H1 (cell line): ENCODE data around the gene PRKACA. TPM values are rescaled to one million over a fixed set of nuclear protein-coding genes. Genes with fewer than 3 reads are reported as not detected.

Experiments
- CTCF ChIA-PET: fragments of 300-600 bp; sonication (Branson Sonifier 250); formaldehyde crosslinking; loops from one replicate; lab custom pipeline; 2021; ENCODE audit not compliant: partially characterized antibody; lab: Charles Lee
- POLR2A ChIA-PET: fragments of 300-600 bp; sonication (Branson Sonifier 250); formaldehyde crosslinking; loops from one replicate; lab custom pipeline; 2021; ENCODE audit warnings: inconsistent platforms; ENCODE audit not compliant: partially characterized antibody; lab: Charles Lee
- DNase-seq, 2 experiments: peaks; one replicate each; pipeline versions ENCODE4 v3.0.0 to v3.0.0-alpha.2; 2010 to 2022; ENCODE audit warnings: low spot score in 2 of 2, low read depth in 1 of 2, mixed read lengths in 1 of 2
- FAIRE-seq: peaks from 2 replicates; lab custom pipeline; 2011; peaks lifted over from hg19 to GRCh38; lab: Jason Lieb, UNC
- H2AFZ ChIP-seq: 2 replicates; pipeline ENCODE4 v1.8.1; 2012; ENCODE audit warnings: low read length, inconsistent platforms
- H2AK5ac ChIP-seq: 2 replicates; pipeline ENCODE4 v1.6.1; 2013; ENCODE audit warnings: low read depth, low read length
- H2BK120ac ChIP-seq: replicated peaks from 2 replicates; pipeline ENCODE3; 2013; ENCODE audit warnings: low read depth, low read length, inconsistent platforms
- H2BK12ac ChIP-seq: 2 replicates; pipeline ENCODE4 v1.6.1; 2013; ENCODE audit warnings: low read depth, low read length
- H2BK15ac ChIP-seq: 2 replicates; pipeline ENCODE4 v1.6.1; 2013; ENCODE audit warnings: low read length
- H2BK20ac ChIP-seq: 2 replicates; pipeline ENCODE4 v1.6.1; 2013; ENCODE audit warnings: low read length
- H2BK5ac ChIP-seq: 2 replicates; pipeline ENCODE4 v1.6.1; 2013; ENCODE audit warnings: low read depth, low read length
- H3K14ac ChIP-seq: 2 replicates; pipeline ENCODE4 v1.6.1; 2013; ENCODE audit warnings: inconsistent platforms; ENCODE audit not compliant: insufficient read length
- H3K18ac ChIP-seq: 2 replicates; pipeline ENCODE4 v1.6.1; 2013; ENCODE audit warnings: low read length; ENCODE audit errors: extremely low read depth
- H3K23ac ChIP-seq: 2 replicates; pipeline ENCODE4 v1.6.1; 2013; ENCODE audit warnings: inconsistent platforms; ENCODE audit not compliant: insufficient read length
- H3K23me2 ChIP-seq: 2 replicates; pipeline ENCODE4 v1.6.1; 2013; ENCODE audit warnings: low read depth, low read length
- H3K27ac ChIP-seq: 2 replicates; pipeline ENCODE4 v1.6.1; 2011; ENCODE audit warnings: low read depth, low read length, inconsistent platforms
- H3K27me3 ChIP-seq, 4 experiments: replicated peaks in 1 of 4; 1 replicate in 1 of 4; 2 replicates in 3 of 4; pipeline versions ENCODE4 v1.6.1 to v1.8.1; 2011 to 2013; ENCODE audit warnings: low read length in 3 of 4, mild to moderate bottlenecking in 3 of 4, inconsistent platforms in 2 of 4, mixed read lengths in 2 of 4, moderate library complexity in 1 of 4; ENCODE audit not compliant: control insufficient read depth in 3 of 4, insufficient read depth in 3 of 4; ENCODE audit errors: extremely low read depth in 1 of 4
- H3K36me3 ChIP-seq, 4 experiments: 2 replicates each; pipeline versions ENCODE4 v1.6.1 to v1.8.1; 2011 to 2013; ENCODE audit warnings: mild to moderate bottlenecking in 4 of 4, low read length in 3 of 4, moderate library complexity in 2 of 4, control low read depth in 1 of 4, inconsistent platforms in 1 of 4; ENCODE audit not compliant: insufficient read depth in 4 of 4, control insufficient read depth in 2 of 4
- H3K4ac ChIP-seq: replicated peaks from 2 replicates; pipeline ENCODE3; 2013; ENCODE audit warnings: low read length, low read depth, mixed read lengths, inconsistent platforms; ENCODE audit not compliant: insufficient read length
- H3K4me1 ChIP-seq, 4 experiments: replicated peaks in 1 of 4; 1 replicate in 1 of 4; 2 replicates in 3 of 4; pipeline versions ENCODE4 v1.6.1 to v1.8.1; 2011 to 2013; ENCODE audit warnings: low read length in 3 of 4, inconsistent platforms in 2 of 4, mixed read lengths in 1 of 4; ENCODE audit not compliant: insufficient read depth in 4 of 4, control insufficient read depth in 3 of 4
- H3K4me2 ChIP-seq, 2 experiments: 2 replicates each; pipeline versions ENCODE4 v1.6.1 to v1.8.1; 2011 to 2013; ENCODE audit warnings: low read depth in 2 of 2, low read length in 2 of 2, control low read depth in 1 of 2, inconsistent platforms in 1 of 2, mild to moderate bottlenecking in 1 of 2; ENCODE audit not compliant: insufficient read depth in 1 of 2
- H3K4me3 ChIP-seq, 4 experiments: fragments of 200-600, 300-600 bp in 1 of 4; sonication (generic), shearing (Covaris generic), sonication (Bioruptor Twin) in 1 of 4; 2 replicates each; pipeline versions ENCODE4 v1.5.1 to v1.8.1; 2011 to 2016; ENCODE audit warnings: low read length in 4 of 4, low read depth in 3 of 4, control low read depth in 2 of 4, inconsistent platforms in 2 of 4, mild to moderate bottlenecking in 2 of 4, mixed read lengths in 1 of 4, moderate library complexity in 1 of 4; ENCODE audit not compliant: insufficient read depth in 2 of 4; ENCODE audit errors: extremely low read depth in 1 of 4
- H3K56ac ChIP-seq: replicated peaks from 2 replicates; pipeline ENCODE3; 2013; ENCODE audit warnings: low read depth, mild to moderate bottlenecking, mixed read lengths, low read length, inconsistent platforms; ENCODE audit not compliant: insufficient read length
- H3K79me1 ChIP-seq: 2 replicates; pipeline ENCODE4 v1.6.1; 2013; ENCODE audit warnings: low read depth, low read length, control low read depth
- H3K79me2 ChIP-seq, 2 experiments: 2 replicates each; pipeline versions ENCODE4 v1.6.1 to v1.8.1; 2012 to 2013; ENCODE audit warnings: low read length in 2 of 2, mild to moderate bottlenecking in 2 of 2, inconsistent platforms in 1 of 2; ENCODE audit not compliant: insufficient read depth in 2 of 2, control insufficient read depth in 1 of 2
- H3K9ac ChIP-seq, 4 experiments: replicated peaks in 1 of 4; 1 replicate in 1 of 4; 2 replicates in 3 of 4; pipeline versions ENCODE4 v1.6.1 to v1.8.1; 2011 to 2013; ENCODE audit warnings: low read depth in 3 of 4, low read length in 3 of 4, control low read depth in 2 of 4, mild to moderate bottlenecking in 2 of 4, moderate library complexity in 2 of 4, inconsistent platforms in 1 of 4; ENCODE audit errors: extremely low read depth in 1 of 4
- H3K9me3 ChIP-seq, 2 experiments: 2 replicates each; pipeline versions ENCODE4 v1.6.1 to v1.8.1; 2012 to 2013; ENCODE audit warnings: mild to moderate bottlenecking in 2 of 2, moderate library complexity in 2 of 2, control low read depth in 1 of 2, inconsistent platforms in 1 of 2, low read depth in 1 of 2, low read length in 1 of 2, mixed read lengths in 1 of 2; ENCODE audit not compliant: insufficient read depth in 2 of 2
- H4K20me1 ChIP-seq, 2 experiments: replicated peaks in 1 of 2; 2 replicates each; pipeline versions ENCODE3 to v1.8.1; 2011 to 2013; ENCODE audit warnings: inconsistent platforms in 2 of 2, low read length in 2 of 2, mild to moderate bottlenecking in 1 of 2; ENCODE audit not compliant: insufficient read depth in 2 of 2, control insufficient read depth in 1 of 2
- H4K5ac ChIP-seq: 2 replicates; pipeline ENCODE4 v1.6.1; 2013; ENCODE audit warnings: low read length, low read depth, mixed read lengths, inconsistent platforms; ENCODE audit not compliant: insufficient read length
- H4K8ac ChIP-seq: 2 replicates; pipeline ENCODE4 v1.8.0; 2013; ENCODE audit warnings: mild to moderate bottlenecking, moderate library complexity, low read length, inconsistent platforms; ENCODE audit not compliant: insufficient read depth; ENCODE audit errors: extremely low read depth
- H4K91ac ChIP-seq: replicated peaks from 2 replicates; pipeline ENCODE3; 2013; ENCODE audit warnings: low read length, mixed read lengths, inconsistent platforms; ENCODE audit not compliant: insufficient read length
- BCL11A ChIP-seq, 2 experiments: IDR thresholded peaks; one replicate each; pipeline ENCODE4 v1.6.1; 2011; ENCODE audit warnings: low read depth in 2 of 2, low read length in 2 of 2, mild to moderate bottlenecking in 2 of 2
- CHD1 ChIP-seq: IDR thresholded peaks from 2 replicates; pipeline ENCODE4 v1.6.1; 2012; ENCODE audit warnings: low read depth, low read length, improper control_type of control experiment
- EZH2 ChIP-seq: fragments of 200-600 bp; sonication (generic); IDR thresholded peaks from 2 replicates; pipeline ENCODE4 v1.7.1; 2012; ENCODE audit warnings: low read depth, mild to moderate bottlenecking, moderate library complexity, low read length, inconsistent platforms; ENCODE audit not compliant: severe bottlenecking
- KDM1A ChIP-seq: fragments of 200-600, 300-600 bp; sonication (generic); IDR thresholded peaks from 2 replicates; pipeline ENCODE4 v1.7.1; 2016; ENCODE audit warnings: mild to moderate bottlenecking, low read length, borderline replicate concordance
- KDM4A ChIP-seq: IDR thresholded peaks from one replicate; pipeline ENCODE4 v1.7.1; 2012; ENCODE audit warnings: low read depth, mild to moderate bottlenecking, moderate library complexity, low read length, inconsistent platforms; ENCODE audit not compliant: severe bottlenecking
- MAFK ChIP-seq: IDR thresholded peaks from 2 replicates; pipeline ENCODE4 v1.6.1; 2012; ENCODE audit warnings: low read depth, mild to moderate bottlenecking, improper control_type of control experiment, low read length
- NANOG ChIP-seq: IDR thresholded peaks from 2 replicates; pipeline ENCODE4 v1.6.1; 2011; ENCODE audit warnings: low read length, low read depth, mild to moderate bottlenecking, inconsistent platforms; ENCODE audit not compliant: insufficient read depth, poor library complexity, severe bottlenecking
- PHF8 ChIP-seq: fragments of 200-600 bp; sonication (generic); conservative IDR thresholded peaks from 2 replicates; pipeline ENCODE4 v1.7.1; 2012; ENCODE audit warnings: low read depth, mild to moderate bottlenecking, inconsistent platforms, low read length, moderate library complexity
- POU5F1 ChIP-seq: IDR thresholded peaks from 2 replicates; pipeline ENCODE4 v1.6.1; 2011; ENCODE audit warnings: low read depth, mild to moderate bottlenecking, low read length, moderate library complexity
- SP2 ChIP-seq: IDR thresholded peaks from 2 replicates; pipeline ENCODE4 v1.6.1; 2012; ENCODE audit warnings: mild to moderate bottlenecking, low read length, inconsistent platforms
- WGBS, 2 experiments: shearing (Covaris generic) in 1 of 2; methylation state at CpG; one replicate each; pipeline versions ENCODE4 v1.1.6 to v1.1.7; 2013 to 2015; ENCODE audit warnings: low lambda C conversion rate in 2 of 2, mixed read lengths in 2 of 2, inconsistent platforms in 1 of 2, low coverage in 1 of 2, missing lambda C conversion rate in 1 of 2; ENCODE audit not compliant: insufficient replicate concordance in 2 of 2, insufficient coverage in 1 of 2, insufficient read length in 1 of 2; ENCODE audit errors: extremely low coverage in 1 of 2, missing lambda C conversion rate in 1 of 2; 5-methylcytosine and 5-hydroxymethylcytosine counted together
- polyA plus RNA-seq, 7 experiments: library from polyadenylated mRNA; depleted of rRNA in 3 of 7; stranded (reverse) in 5 of 7; unstranded in 2 of 7; fragments of >200 nt in 5 of 7; fragments of 200-250 nt in 2 of 7; gene quantifications; 1 replicate in 5 of 7; 2 replicates in 1 of 7; 4 replicates in 1 of 7; pipeline versions ENCODE4 v1.2.1 to v1.2.3, GENCODE V29; 2011 to 2013; ENCODE audit warnings: missing spikeins in 2 of 7, mixed read lengths in 2 of 7
- total RNA-seq: library from RNA; stranded (reverse); fragmentation: NEBNext Ultra II Directional; extraction: Animal tissue kit (Norgen Biotek cat#: 25700); gene quantifications from 2 replicates; pipeline ENCODE4 v1.2.1, GENCODE V29; 2021
- TF ChIP-seq, protein P1 (sequence below): IDR thresholded peaks from 2 replicates; pipeline ENCODE4 v1.6.1; 2012; ENCODE audit warnings: low read length, inconsistent platforms
- TF ChIP-seq, protein P2 (sequence below): IDR thresholded peaks from 2 replicates; pipeline ENCODE4 v1.6.1; 2012; ENCODE audit warnings: inconsistent platforms

PRKACA gene
- total and polyA plus RNA-seq, 2 of the 8 experiments (the other 6 are each of a cell fraction or from before 2014, with no cell fraction given) = 14.2 to 48.2 TPM

DNA sequence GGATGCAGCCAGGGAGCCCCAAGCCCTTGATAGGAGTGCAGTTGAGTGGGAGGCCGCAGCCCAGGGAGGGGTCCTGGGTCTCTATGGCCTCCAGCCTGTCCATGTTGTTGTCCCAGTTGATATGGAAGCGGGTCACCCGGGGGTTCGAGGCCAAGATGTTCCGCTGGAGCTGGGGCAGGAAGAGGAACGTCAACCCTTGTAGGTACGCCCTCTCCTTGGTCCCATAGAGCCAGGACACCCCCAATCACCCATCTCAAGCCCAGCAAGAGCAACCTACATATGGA is 2.9 kb upstream of the PRKACA start:
- no peak for DNase-seq
- Histone ChIP-seq H3K18ac (no peak overlapping the region), H3K23me2 (peaks cover 8% of the 10 kb centered on the region), H4K20me1 (peaks cover 5 to 19% of the 10 kb centered on the region in 2 experiments), H3K23ac (no peak overlapping the region), H2BK5ac (no peak overlapping the region), H2BK12ac (no peak overlapping the region), H3K4me1 (peaks cover 6 to 16% (median 9%) of the 10 kb centered on the region in 4 experiments; a peak in 6 of 7 replicates), H3K79me2 (0 out of 4 replicates have a peak, but pooled peaks cover 0 to 3% of the 10 kb centered on the region in 2 experiments), H3K27me3 (no peaks in the 10 kb centered on the region; a peak in 2 of 7 replicates), H2AFZ (no peak overlapping the region), H2BK120ac (no peak overlapping the region), H2AK5ac (no peak overlapping the region), H2BK15ac (no peak overlapping the region), H3K9me3 (no peaks in the 10 kb centered on the region), H4K8ac (no peak overlapping the region), H3K56ac (no peak overlapping the region), H3K4me3 (no peak overlapping the region), H3K4ac (no peak overlapping the region), H3K9ac (no peak overlapping the region), H4K5ac (no peak overlapping the region), H3K27ac (no peak overlapping the region), H3K14ac (no peak overlapping the region), H3K36me3 (peaks cover 2 to 21% (median 12%) of the 10 kb centered on the region in 4 experiments; a peak in 6 of 8 replicates), H3K4me2 (no peak overlapping the region), H2BK20ac (no peak overlapping the region), H4K91ac (no peak overlapping the region), H3K79me1 (no peaks in the 10 kb centered on the region; the same call in 1 of the 2 replicates)
- CTCF ChIA-PET = interaction anchor here (0.6 kb wide), 1 partner anchor 360 kb away, joined by 3 read pairs; no protein-coding TSS in a partner anchor
- WGBS, 2 experiments = 91% methylated on average over 7 of the region's 7 CpGs; no CpG with 5 or more reads in 1 of the 2 experiments
- POLR2A ChIA-PET = interaction anchor here (1.1 to 11.0 kb wide), 5 partner anchors 9 to 160 kb away, joined by 3 to 109 read pairs (median 5); partner anchors contain the start of gene ASF1B
- no peak for FAIRE-seq
- TF ChIP-seq POU5F1 (no peak), MAFK (no peak), PHF8 (no peak), KDM4A (no peak), SP2 (no peak), KDM1A (no peak), CHD1 (no peak), EZH2 (no peak), BCL11A (IDR thresholded peaks at IDR 0.05; ENCODE audit: low read depth in 2 of 2, low read length in 2 of 2) (no peak), NANOG (no peak)
- TF ChIP-seq, protein P1, sequence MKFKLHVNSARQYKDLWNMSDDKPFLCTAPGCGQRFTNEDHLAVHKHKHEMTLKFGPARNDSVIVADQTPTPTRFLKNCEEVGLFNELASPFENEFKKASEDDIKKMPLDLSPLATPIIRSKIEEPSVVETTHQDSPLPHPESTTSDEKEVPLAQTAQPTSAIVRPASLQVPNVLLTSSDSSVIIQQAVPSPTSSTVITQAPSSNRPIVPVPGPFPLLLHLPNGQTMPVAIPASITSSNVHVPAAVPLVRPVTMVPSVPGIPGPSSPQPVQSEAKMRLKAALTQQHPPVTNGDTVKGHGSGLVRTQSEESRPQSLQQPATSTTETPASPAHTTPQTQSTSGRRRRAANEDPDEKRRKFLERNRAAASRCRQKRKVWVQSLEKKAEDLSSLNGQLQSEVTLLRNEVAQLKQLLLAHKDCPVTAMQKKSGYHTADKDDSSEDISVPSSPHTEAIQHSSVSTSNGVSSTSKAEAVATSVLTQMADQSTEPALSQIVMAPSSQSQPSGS = no peak
- TF ChIP-seq, protein P2, sequence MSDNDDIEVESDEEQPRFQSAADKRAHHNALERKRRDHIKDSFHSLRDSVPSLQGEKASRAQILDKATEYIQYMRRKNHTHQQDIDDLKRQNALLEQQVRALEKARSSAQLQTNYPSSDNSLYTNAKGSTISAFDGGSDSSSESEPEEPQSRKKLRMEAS = no peak
